ENCODE data around the gene HIGD1A.

GRCh38 chr3:42802876-42803413, 1.3 kb downstream of the HIGD1A start:
- no peak for TF ChIP-seq POLR2A (IDR thresholded peaks at IDR 0.05)
- TF ChIP-seq CTCF (IDR thresholded peaks at IDR 0.05), result no peak

Measured in vagina (tissue), 2 donors.